GM18519 (cell line): Measurements from ENCODE around the gene CCDC74A.
A peak's percentile ranks its signal among the peaks of the same experiment; 100 is the strongest.
"Not testable (repeated sequence)": the region's sequence is repeated elsewhere in the genome, so short reads cannot be mapped to it uniquely, and the experiment has no call there.

Experiments
- ATAC-seq: cut with Tn5 transposase; IDR thresholded peaks from one replicate; pipeline ENCODE4 v1.9.1; 2021; ENCODE audit warnings: mild to moderate bottlenecking, moderate library complexity; ENCODE audit not compliant: unreplicated experiment, low FRiP score

Gene CCDC74A

DNA sequence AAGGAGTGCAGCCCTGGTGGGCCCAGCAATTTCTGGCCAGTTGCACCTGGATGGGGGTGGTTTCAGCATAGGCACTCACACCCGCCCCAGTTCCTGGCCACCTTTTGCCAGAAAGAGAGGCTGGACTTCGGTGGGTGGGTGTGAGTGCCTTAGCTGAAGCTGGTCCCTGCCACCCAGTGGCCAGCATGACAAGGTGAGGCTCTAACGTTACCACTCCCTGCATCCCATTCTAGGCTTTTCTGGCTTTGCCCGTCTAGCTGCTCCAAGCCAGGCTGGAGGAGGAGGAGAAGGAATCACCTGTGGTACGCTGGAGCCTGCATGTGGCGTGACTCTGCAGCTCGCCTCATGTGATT lies 17.1 kb downstream of the CCDC74A start:
- ATAC-seq: not testable (repeated sequence)

DNA sequence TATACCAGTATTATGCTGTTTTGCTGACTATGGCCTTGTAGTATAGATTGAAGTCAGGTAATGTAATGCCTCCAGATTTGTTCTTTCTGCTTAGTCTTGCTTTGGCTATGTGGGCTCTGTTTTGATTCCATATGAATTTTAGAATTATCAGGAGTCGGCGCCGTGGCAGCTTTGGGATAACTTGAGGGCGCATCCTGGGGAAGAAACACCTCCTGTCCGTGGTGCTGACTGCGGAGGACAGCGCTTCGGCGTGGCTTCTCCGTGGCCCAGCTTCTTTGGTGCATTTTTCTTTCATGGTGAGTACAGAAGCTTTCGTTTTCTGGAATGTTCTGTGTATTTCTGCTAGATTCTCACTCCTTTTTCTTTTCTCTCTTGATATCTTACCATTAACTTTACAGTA lies 25.2 kb downstream of the CCDC74A start:
- no peak for ATAC-seq

DNA sequence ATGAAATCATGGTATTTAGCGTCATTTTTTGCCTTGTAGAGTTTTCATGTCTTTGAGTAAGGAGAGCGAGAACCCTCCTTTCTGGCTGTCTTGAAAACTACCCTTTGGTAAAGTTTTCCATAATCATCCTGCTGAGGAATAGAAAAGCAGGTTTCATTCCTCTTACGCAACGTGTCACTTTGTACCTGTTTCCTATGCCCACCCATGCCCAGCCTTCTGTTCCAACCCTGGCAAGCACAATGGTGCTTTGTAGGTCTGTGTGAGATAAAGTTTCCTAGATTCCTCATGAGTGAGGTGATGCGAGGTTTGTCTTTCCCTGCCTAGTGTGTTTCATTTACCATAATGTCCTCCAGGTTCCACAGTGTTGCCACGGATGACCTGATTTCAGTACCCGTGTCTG lies 29.3 kb downstream of the CCDC74A start:
- ATAC-seq: no peak

DNA sequence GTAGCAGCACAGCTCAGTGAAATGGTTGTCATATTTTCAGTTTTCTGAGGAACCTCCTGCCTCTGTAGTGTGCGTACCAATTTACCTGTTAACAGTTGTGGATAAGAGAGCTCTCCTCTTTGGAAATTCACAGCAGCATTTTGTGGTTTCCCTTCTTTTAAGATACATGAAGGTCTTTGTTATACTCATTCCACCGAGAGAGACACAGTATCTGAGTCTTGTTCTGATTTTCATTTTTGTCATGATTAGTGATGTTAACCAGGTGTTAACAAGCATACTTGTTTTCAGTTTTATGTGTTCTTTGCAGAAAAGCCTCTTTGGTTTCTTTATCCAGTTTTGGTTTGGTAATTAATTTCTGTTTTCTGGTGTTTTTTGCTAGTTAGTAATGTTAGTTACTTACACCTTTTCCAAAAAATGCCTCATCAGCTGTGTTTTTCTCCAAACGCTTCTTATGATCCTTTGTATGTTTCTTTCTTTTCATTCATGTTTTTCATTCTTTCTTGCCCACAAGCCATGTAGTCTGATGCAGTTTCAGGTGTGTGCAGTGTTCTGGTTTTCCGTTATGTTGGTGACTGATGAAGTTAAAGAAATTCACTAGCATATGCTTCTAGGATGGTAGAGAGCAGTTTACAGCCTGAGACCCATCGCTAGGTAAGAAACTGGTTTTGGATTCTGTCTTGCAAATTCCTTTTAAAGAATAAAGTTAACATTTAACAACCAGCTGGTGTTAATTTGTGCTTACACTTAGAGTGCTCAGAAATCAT lies 30.1 kb downstream of the CCDC74A start:
- ATAC-seq: peak; percentile 58

DNA sequence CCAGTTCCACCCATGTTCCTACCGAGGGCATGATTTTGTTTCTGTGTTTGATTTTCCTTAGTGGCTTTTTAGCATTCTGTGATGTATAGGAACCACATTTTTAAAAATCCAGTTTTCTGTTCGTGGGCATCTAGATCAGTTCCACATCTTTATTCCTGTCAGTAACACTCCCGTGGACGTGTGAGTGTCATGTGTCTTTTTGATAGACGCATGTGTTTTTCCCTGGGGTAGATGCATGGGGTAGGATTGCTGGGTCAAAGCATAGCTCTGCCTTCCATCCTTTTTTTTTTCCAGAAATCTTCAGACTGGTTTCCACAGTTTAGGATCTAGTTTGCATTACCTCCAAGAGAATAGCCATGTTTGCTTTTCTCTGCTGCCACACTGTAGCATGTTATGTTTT lies 38.7 kb downstream of the CCDC74A start:
- no peak for ATAC-seq

DNA sequence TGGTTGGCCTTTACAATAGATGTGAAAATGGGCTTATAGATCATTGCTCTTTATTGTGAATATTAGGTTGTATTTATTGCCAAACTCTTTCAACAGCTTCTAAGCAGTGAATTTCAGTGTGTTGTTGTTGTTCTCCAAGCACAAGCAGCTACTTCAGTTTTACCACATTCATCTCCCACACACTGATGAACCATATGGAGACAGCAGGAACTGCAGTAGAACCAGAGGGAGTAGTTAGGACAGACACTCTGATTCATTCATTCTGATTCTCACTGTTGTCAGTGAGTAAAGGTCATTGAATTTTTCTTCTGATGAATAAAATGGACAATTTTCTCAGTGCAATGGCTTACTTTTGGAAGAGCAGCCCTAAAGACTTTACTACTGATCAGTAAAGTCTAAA lies 40.2 kb downstream of the CCDC74A start:
- no peak for ATAC-seq

DNA sequence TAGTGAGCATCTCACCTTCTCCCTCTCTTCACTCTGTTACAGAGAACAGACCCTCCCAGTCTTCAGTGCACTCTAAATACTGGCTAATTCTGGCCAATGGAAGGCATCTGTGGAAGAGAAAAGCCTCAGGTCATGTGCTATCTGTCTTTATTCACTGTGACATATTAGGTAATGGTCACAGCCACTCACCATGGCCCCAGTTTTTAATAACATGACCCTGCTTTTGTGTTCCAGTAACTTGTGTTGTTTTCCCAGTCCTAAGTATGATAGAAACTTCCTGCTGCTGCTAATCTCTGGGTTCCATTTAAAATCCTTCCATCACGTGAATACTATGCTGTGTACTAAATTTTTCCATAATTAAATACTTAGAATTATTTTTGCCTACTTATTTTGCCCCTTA lies 40.7 kb downstream of the CCDC74A start:
- ATAC-seq: not testable (repeated sequence)

DNA sequence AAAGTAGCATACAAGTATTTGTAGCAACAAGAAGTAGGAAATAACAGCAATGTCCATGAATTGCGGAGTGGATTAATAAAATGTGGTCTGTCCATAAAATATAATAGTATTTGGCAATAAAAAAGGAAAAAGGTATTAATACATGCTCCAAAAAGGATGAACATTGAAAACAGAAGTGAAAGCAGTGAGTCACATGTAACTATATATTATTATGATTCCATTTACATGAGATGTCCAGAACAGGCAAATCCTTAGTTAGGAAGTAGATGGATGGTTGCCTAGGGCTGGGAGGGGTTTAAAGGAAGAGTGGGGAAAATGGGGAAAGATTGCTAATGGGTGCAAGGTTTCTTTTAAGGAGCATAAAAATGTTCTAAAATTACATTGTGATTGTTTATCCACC lies 44.5 kb downstream of the CCDC74A start:
- ATAC-seq: no peak

DNA sequence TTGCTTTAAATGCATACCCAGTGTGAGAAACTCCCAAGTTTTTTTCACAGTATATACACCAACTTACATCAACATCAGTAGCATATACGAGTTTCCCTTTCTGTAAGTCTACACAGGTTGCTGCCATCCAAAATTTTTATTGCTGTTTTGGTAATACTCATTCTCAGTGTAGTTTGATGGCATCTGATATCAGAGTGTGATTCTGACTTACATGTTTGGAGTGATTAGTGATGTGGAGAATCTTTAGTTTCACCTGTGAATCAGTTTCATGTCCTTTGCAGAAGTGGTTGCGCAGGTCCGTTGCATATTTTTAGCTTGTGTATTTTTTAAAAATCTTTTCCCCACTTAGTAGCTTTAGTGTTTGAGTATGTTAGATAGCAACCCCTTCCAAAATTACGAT lies 50.1 kb downstream of the CCDC74A start:
- peak; percentile 39 for ATAC-seq

DNA sequence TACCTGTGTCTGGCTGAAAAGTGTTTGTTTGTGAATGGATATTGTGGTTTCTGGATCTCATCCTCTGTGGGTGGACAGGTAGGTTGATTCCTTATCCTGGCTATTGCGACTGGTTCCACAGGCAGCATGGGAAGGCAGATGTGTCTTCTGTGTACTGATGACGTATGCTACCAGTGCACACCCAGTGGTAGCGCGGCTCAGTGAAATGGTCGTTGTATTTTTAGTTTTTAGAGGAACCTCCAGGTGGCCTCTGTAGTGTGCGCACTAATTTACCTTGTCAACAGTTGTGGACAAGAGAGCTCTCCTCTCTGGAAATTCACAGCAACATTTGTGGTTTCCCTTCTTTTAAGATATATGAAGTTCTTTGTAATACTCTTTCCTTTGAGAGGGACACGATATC lies 52.5 kb downstream of the CCDC74A start:
- ATAC-seq: no peak
